Caki2 (cell line): ENCODE data around the gene OR6S1. TPM values are rescaled to one million over a fixed set of nuclear protein-coding genes. Genes with fewer than 3 reads are reported as not detected.

ENCODE experiments used
- DNase-seq: peaks from one replicate; pipeline ENCODE4 v3.0.0-alpha.2; 2015; ENCODE audit warnings: low read depth
- in situ Hi-C: cut with HindIII; loops from 2 replicates; pipeline ENCODE4 v1.10.0; 2016; ENCODE audit warnings: low sequenced_read_pairs, low pct_unique_long_range_greater_than_20kb, mixed read lengths
- total RNA-seq: library from RNA; depleted of rRNA; stranded (reverse); fragments of >200 nt; shearing (Covaris generic); gene quantifications from 2 replicates; pipeline ENCODE4 v1.2.3, GENCODE V29; 2014; ENCODE audit warnings: low replicate concordance; rRNA removed

Gene OR6S1
- total RNA-seq = not detected in 2 replicates

GRCh38 chr14:20641591-20641990 lies at the start of gene OR6S1:
Gene OR6S1 (minus strand): TSS chr14:20641691. CDS start chr14:20641691, 0 bp downstream.
- in situ Hi-C loops = no loop called here

GRCh38 chr14:20690848-20691640 lies 49.6 kb upstream of the OR6S1 start:
- peak; percentile 63 for DNase-seq
- in situ Hi-C loops = no loop called here

More at GRCh38 chr14:20641591-20641990, at the start of gene OR6S1:
- no peak for DNase-seq

GRCh38 chr14:20688167-20688839 lies 46.8 kb upstream of the OR6S1 start, which contains the start of gene ANG:
Gene ANG (plus strand): TSS chr14:20688764. CDS start chr14:20693565, 4,801 bp downstream.
- DNase-seq = no peak
- in situ Hi-C loops = no loop called here

GRCh38 chr14:20687362-20688166 lies 46.1 kb upstream of the OR6S1 start:
- DNase-seq = no peak
- in situ Hi-C loops = no loop called here

- DNase-seq = no peak
- in situ Hi-C loops = no loop called here
Measured at GRCh38 chr14:20686386-20687143, 45.1 kb upstream of the OR6S1 start.

GRCh38 chr14:20684662-20685456 lies 43.4 kb upstream of the OR6S1 start:
- in situ Hi-C loops = no loop called here

GRCh38 chr14:20683891-20684661 lies 42.6 kb upstream of the OR6S1 start, which contains the start of gene RNASE4:
Gene RNASE4 (plus strand): TSS chr14:20684560. CDS start chr14:20699372, 14,812 bp downstream.
- peak; percentile 87 for DNase-seq
- in situ Hi-C loops = no loop called here

More at GRCh38 chr14:20684662-20685456, 43.4 kb upstream of the OR6S1 start:
- no peak for DNase-seq

- peak; percentile 86 for DNase-seq
- in situ Hi-C loops = no loop called here
Measured at GRCh38 chr14:20683125-20683890, 41.8 kb upstream of the OR6S1 start.

GRCh38 chr14:20682435-20683124 lies 41.1 kb upstream of the OR6S1 start:
- in situ Hi-C loops = no loop called here

GRCh38 chr14:20682127-20682434 lies 40.6 kb upstream of the OR6S1 start:
- in situ Hi-C loops = no loop called here

More at GRCh38 chr14:20682435-20683124, 41.1 kb upstream of the OR6S1 start:
- DNase-seq = peak; percentile 87

GRCh38 chr14:20681348-20682126 lies 40.0 kb upstream of the OR6S1 start:
- in situ Hi-C loops = no loop called here
- peak; percentile 88 for DNase-seq

More at GRCh38 chr14:20682127-20682434, 40.6 kb upstream of the OR6S1 start:
- no peak for DNase-seq

GRCh38 chr14:20680843-20681347 lies 39.4 kb upstream of the OR6S1 start:
- in situ Hi-C loops = no loop called here
- no peak for DNase-seq

GRCh38 chr14:20680363-20680762 lies 38.9 kb upstream of the OR6S1 start:
- DNase-seq = no peak
- in situ Hi-C loops = no loop called here

- no peak for DNase-seq
- in situ Hi-C loops = no loop called here
Measured at GRCh38 chr14:20679907-20680306, 38.4 kb upstream of the OR6S1 start.
